Testis (tissue), 2 donors: ENCODE results near the gene OR6Q1.

ENCODE experiments used
- POLR2A ChIP-seq: fragments of 450-650 bp; IDR thresholded peaks from one replicate; pipeline ENCODE4 v1.6.1; 2017; ENCODE audit warnings: antibody characterized with exemption, mild to moderate bottlenecking, moderate library complexity
- TF ChIP-seq, protein P1 (sequence below), 3 experiments: fragments of 450-650 bp in 2 of 3; fragments of 200-600 bp in 1 of 3; sonication (generic) in 1 of 3; IDR thresholded peaks; one replicate each; pipeline ENCODE4 v1.5.1; 2016 to 2019; ENCODE audit warnings: antibody characterized with exemption in 3 of 3, mild to moderate bottlenecking in 2 of 3, moderate library complexity in 1 of 3

DNA sequence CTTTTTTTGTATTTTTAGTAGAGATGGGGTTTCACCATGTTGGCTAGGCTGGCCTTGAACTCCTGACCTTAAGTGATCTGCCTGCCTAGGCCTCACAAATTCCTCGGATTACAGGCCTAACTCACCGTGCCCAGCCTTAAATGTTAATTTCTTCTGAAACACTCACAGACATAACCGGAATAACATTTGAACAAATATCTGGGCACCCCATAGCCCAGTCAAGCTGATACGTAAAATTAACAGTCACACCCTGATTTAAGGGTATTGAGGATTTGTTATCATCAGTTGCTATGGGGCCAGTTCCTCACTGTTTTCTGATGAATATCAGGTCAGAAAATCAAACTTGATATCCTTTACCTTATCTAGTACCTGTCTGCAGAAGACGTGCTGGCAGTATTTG, 30.1 kb upstream of the OR6Q1 start:
- TF ChIP-seq, protein P1, sequence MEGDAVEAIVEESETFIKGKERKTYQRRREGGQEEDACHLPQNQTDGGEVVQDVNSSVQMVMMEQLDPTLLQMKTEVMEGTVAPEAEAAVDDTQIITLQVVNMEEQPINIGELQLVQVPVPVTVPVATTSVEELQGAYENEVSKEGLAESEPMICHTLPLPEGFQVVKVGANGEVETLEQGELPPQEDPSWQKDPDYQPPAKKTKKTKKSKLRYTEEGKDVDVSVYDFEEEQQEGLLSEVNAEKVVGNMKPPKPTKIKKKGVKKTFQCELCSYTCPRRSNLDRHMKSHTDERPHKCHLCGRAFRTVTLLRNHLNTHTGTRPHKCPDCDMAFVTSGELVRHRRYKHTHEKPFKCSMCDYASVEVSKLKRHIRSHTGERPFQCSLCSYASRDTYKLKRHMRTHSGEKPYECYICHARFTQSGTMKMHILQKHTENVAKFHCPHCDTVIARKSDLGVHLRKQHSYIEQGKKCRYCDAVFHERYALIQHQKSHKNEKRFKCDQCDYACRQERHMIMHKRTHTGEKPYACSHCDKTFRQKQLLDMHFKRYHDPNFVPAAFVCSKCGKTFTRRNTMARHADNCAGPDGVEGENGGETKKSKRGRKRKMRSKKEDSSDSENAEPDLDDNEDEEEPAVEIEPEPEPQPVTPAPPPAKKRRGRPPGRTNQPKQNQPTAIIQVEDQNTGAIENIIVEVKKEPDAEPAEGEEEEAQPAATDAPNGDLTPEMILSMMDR (IDR thresholded peaks at IDR 0.05): no peak
- TF ChIP-seq POLR2A: no peak
